ENCODE data around the gene MAP3K14. TPM values are rescaled to one million over a fixed set of nuclear protein-coding genes. Genes with fewer than 3 reads are reported as not detected.

Gene MAP3K14
- total and polyA plus RNA-seq, 10 of the 15 experiments (the other 5 are each of a cell fraction or from before 2014, with no cell fraction given), result 2.1 to 33.3 (median 19.7) TPM

- TF ChIP-seq DPF2 (IDR thresholded peaks at IDR 0.05), result 0 out of 2 replicates have a peak, but pooled peaks have one; percentile 20
- peak; percentile 94 for TF ChIP-seq RAD21 (IDR thresholded peaks at IDR 0.05; ENCODE audit: insufficient read depth, low read depth, low read length)
- no peak for TF ChIP-seq PBX3 (IDR thresholded peaks at IDR 0.05; ENCODE audit: insufficient replicate concordance, low read depth, low read length)
- TF ChIP-seq NFYA (IDR thresholded peaks at IDR 0.05; ENCODE audit: borderline replicate concordance, low read depth, low read length), result no peak
- no peak for TF ChIP-seq ZNF217 (IDR thresholded peaks at IDR 0.05)
- no peak for TF ChIP-seq ESRRA (IDR thresholded peaks at IDR 0.05; ENCODE audit: low read length)
- TF ChIP-seq ZNF274 (IDR thresholded peaks at IDR 0.05; ENCODE audit: insufficient read depth, insufficient read length), result no peak
- TF ChIP-seq USF2 (IDR thresholded peaks at IDR 0.05; ENCODE audit: borderline replicate concordance, low read depth, low read length), result no peak
- TF ChIP-seq ATF7 (IDR thresholded peaks at IDR 0.05; ENCODE audit: low read depth), result no peak
- TF ChIP-seq NFIC (IDR thresholded peaks at IDR 0.05; ENCODE audit: low read depth, low read length), result no peak
- no peak for TF ChIP-seq PML (IDR thresholded peaks at IDR 0.05; ENCODE audit: low read length)
- TF ChIP-seq ZNF384 (IDR thresholded peaks at IDR 0.05; ENCODE audit: borderline replicate concordance, low read depth, low read length), result no peak
- no peak for TF ChIP-seq CUX1 (IDR thresholded peaks at IDR 0.05; ENCODE audit: insufficient replicate concordance, low read depth, low read length)
- TF ChIP-seq BACH1 (IDR thresholded peaks at IDR 0.05; ENCODE audit: borderline replicate concordance), result 0 out of 2 replicates have a peak, but pooled peaks have one; percentile 28
- TF ChIP-seq POLR2AphosphoS2 (IDR thresholded peaks at IDR 0.05; ENCODE audit: low read depth, low read length), result no peak
- no peak for TF ChIP-seq HDAC6 (IDR thresholded peaks at IDR 0.05; ENCODE audit: unreplicated experiment)
- TF ChIP-seq RBBP5 (conservative IDR thresholded peaks at IDR 0.05), result no peak
- TF ChIP-seq SIN3A (IDR thresholded peaks at IDR 0.05; ENCODE audit: low read depth, low read length), result no peak
- TF ChIP-seq ZZZ3 (IDR thresholded peaks at IDR 0.05; ENCODE audit: control insufficient read depth, insufficient read length, low read depth), result no peak
- TF ChIP-seq MYC (IDR thresholded peaks at IDR 0.05; ENCODE audit: insufficient read depth, insufficient read length, insufficient replicate concordance, low read length, severe bottlenecking), result no peak
- TF ChIP-seq POLR2A (IDR thresholded peaks at IDR 0.05; ENCODE audit: low read depth, low read length), result no peak
- no peak for TF ChIP-seq PAX8 (IDR thresholded peaks at IDR 0.05)
Measured at GRCh38 chr17:45277216-45277849, 39.5 kb downstream of the MAP3K14 start (continued).

Data from GM12878 (cell line).